Common myeloid progenitor, CD34-positive (primary cell): ENCODE data around the gene PTPRG.

Source experiments
- CTCF ChIA-PET: fragments of 350-600 bp; sonication (Branson Sonifier 250); formaldehyde crosslinking; loops from one replicate; lab custom pipeline; 2021; ENCODE audit warnings: antibody characterized with exemption; lab: Charles Lee
- POLR2A ChIA-PET: fragments of 350-600 bp; sonication (Branson Sonifier 250); formaldehyde crosslinking; loops from one replicate; lab custom pipeline; 2021; ENCODE audit warnings: antibody characterized with exemption; lab: Charles Lee
- DNase-seq, 3 donors: peaks; one replicate each; pipeline versions ENCODE4 v3.0.0 to v3.0.0-alpha.2; 2013
- H3K27ac ChIP-seq, 2 experiments: 1 replicate in 1 of 2; 2 replicates in 1 of 2; pipeline ENCODE4 v1.7.0; 2013; ENCODE audit warnings: inconsistent platforms in 2 of 2, low read length in 2 of 2, mild to moderate bottlenecking in 2 of 2, low read depth in 1 of 2, moderate library complexity in 1 of 2; ENCODE audit not compliant: severe bottlenecking in 2 of 2, insufficient read depth in 1 of 2, poor library complexity in 1 of 2
- H3K27me3 ChIP-seq, 5 experiments: replicated peaks in 2 of 5; 1 replicate in 3 of 5; 2 replicates in 2 of 5; pipeline versions ENCODE4 v1.6.1 to v1.7.0; 2013; ENCODE audit warnings: low read length in 4 of 5, mild to moderate bottlenecking in 2 of 5, moderate library complexity in 2 of 5, inconsistent platforms in 1 of 5; ENCODE audit not compliant: insufficient read depth in 5 of 5, control insufficient read depth in 4 of 5
- H3K36me3 ChIP-seq, 4 experiments: 1 replicate in 2 of 4; 2 replicates in 2 of 4; pipeline versions ENCODE4 v1.6.1 to v1.7.0; 2013; ENCODE audit warnings: low read length in 3 of 4, control low read depth in 1 of 4, mild to moderate bottlenecking in 1 of 4; ENCODE audit not compliant: control insufficient read depth in 4 of 4, insufficient read depth in 4 of 4
- H3K4me1 ChIP-seq, 4 experiments: 1 replicate in 3 of 4; 2 replicates in 1 of 4; pipeline versions ENCODE4 v1.6.1 to v1.7.1; 2013; ENCODE audit warnings: low read length in 3 of 4, mild to moderate bottlenecking in 3 of 4, control low read depth in 1 of 4, inconsistent platforms in 1 of 4, moderate library complexity in 1 of 4; ENCODE audit not compliant: control insufficient read depth in 4 of 4, insufficient read depth in 4 of 4; ENCODE audit errors: control extremely low read depth in 1 of 4
- H3K4me3 ChIP-seq, 7 experiments: 1 replicate in 4 of 7; 2 replicates in 3 of 7; pipeline versions ENCODE4 v1.5.1 to v1.7.0; 2013; ENCODE audit warnings: mild to moderate bottlenecking in 7 of 7, low read length in 6 of 7, moderate library complexity in 6 of 7, inconsistent platforms in 2 of 7, low read depth in 2 of 7, control low read depth in 1 of 7; ENCODE audit not compliant: insufficient read depth in 4 of 7, control insufficient read depth in 1 of 7; ENCODE audit errors: extremely low read depth in 1 of 7
- H3K9me3 ChIP-seq, 5 experiments: 1 replicate in 4 of 5; 2 replicates in 1 of 5; pipeline versions ENCODE4 v1.6.1 to v1.7.1; 2013; ENCODE audit warnings: low read length in 4 of 5, mild to moderate bottlenecking in 2 of 5, inconsistent platforms in 1 of 5, low read depth in 1 of 5, moderate library complexity in 1 of 5; ENCODE audit not compliant: control insufficient read depth in 4 of 5, insufficient read depth in 2 of 5; ENCODE audit errors: control extremely low read depth in 1 of 5
- WGBS: methylation state at CpG from one replicate; pipeline ENCODE4 v1.1.5; 2013; ENCODE audit not compliant: insufficient coverage; 5-methylcytosine and 5-hydroxymethylcytosine counted together

Gene PTPRG

GRCh38 chr3:62143843-62144450 lies 582.6 kb downstream of the PTPRG start:
- Histone ChIP-seq H3K4me3 (no peak overlapping the region), H3K36me3 (no peaks in the 10 kb centered on the region), H3K27ac (no peak overlapping the region), H3K4me1 (peaks cover 0 to 5% (median 1%) of the 10 kb centered on the region in 4 experiments), H3K27me3 (no peaks in the 10 kb centered on the region), H3K9me3 (no peaks in the 10 kb centered on the region)
- 100% methylated on average over 5 of the region's 6 CpGs for WGBS
- ChIA-PET POLR2A (interaction anchor here (0.6 kb wide), 1 partner anchor 21 kb away, joined by 3 read pairs; no protein-coding TSS in a partner anchor), CTCF (no interaction called here)
- DNase-seq: no peak

DNA sequence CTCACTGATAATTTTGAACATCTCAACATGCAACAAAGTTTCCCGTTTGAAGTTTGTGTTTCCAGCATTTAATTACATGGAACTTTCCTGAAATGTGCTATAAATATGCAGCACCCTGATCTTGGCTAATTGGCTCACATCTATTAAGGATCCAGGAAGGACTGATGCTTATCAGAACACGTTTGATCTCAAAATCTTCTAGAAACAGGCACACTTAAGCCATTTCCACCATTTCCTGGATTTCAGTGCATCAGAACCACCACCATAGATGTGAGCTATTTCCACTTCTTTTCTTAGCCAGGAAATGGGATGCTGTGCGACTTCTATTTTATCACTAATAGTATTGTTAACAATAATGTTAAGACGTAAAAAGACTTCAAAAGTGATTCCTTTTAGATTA lies 583.1 kb downstream of the PTPRG start:
- no peaks in the 10 kb centered on the region for H3K27me3 ChIP-seq
- WGBS: 0% methylated on average over 2 of the region's 4 CpGs
- ChIA-PET CTCF (no interaction called here), POLR2A (no interaction called here)
- peaks cover 0 to 5% (median 1%) of the 10 kb centered on the region in 4 experiments for H3K4me1 ChIP-seq
- H3K9me3 ChIP-seq: no peaks in the 10 kb centered on the region
- no peaks in the 10 kb centered on the region for H3K36me3 ChIP-seq
- H3K4me3 ChIP-seq: no peak overlapping the region
- DNase-seq: no peak
- no peak overlapping the region for H3K27ac ChIP-seq

DNA sequence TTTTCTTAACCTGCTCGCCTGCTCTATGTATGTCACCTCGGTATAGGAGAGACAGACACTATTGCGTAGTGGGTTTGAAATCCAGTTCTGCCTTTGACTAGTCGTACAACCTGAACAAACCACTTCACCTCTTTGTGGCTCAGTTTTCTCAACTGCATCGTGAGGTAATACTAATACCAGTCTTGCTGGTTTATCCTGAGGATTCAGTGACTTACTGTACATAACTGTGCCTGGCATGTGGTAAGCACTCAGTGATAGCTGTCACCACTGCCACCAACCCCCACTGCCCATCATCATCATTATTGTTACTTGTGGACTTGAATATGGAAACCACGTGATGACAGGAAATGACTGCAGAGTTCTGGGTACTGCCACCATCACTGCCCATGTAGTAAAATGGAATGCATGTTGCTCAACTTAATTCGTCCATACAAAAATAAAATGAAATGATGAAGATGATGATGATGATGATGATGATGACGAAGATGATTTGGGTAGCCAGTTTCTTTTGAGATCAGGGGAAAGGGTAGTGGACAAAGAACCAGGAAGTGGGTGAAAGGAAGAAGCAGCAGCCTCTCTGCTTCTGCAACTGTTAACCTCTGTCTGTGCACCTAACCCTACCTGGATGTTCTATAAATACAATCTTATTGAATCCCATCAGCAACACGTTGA lies 583.9 kb downstream of the PTPRG start:
- DNase-seq: no peak
- Histone ChIP-seq H3K27ac (no peak overlapping the region), H3K4me3 (no peak overlapping the region), H3K36me3 (no peaks in the 10 kb centered on the region), H3K27me3 (no peaks in the 10 kb centered on the region), H3K9me3 (no peaks in the 10 kb centered on the region), H3K4me1 (peaks cover 0 to 5% (median 1%) of the 10 kb centered on the region in 4 experiments)
- ChIA-PET POLR2A (no interaction called here), CTCF (no interaction called here)
- WGBS: 97% methylated on average over 6 of the region's 9 CpGs

DNA sequence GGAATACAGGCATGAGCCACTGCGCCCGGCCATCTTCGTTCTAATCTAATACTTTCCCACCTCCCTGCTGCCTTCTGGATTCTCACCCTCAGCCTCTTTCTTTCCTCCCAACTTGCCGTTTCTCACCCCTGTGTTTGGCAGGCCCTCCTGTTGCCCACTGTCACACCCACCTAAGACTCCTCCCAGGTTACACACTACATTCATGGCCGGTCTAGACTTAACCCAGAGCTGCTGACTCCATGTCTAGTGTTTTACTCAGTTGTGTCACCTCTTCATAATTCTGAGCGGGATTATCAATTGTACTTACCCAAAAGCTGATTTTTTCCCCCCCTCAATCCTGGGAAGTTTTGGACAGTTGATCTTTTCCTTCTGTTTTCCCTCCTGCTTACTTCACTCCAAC lies 588.2 kb downstream of the PTPRG start:
- Histone ChIP-seq H3K4me3 (no peak overlapping the region), H3K9me3 (no peaks in the 10 kb centered on the region), H3K36me3 (no peaks in the 10 kb centered on the region), H3K27ac (no peak overlapping the region), H3K4me1 (peaks cover 0 to 3% (median 1%) of the 10 kb centered on the region in 4 experiments), H3K27me3 (no peaks in the 10 kb centered on the region)
- POLR2A ChIA-PET: no interaction called here
- CTCF ChIA-PET: no interaction called here
- 96% methylated on average over 6 of the region's 6 CpGs for WGBS
- no peak for DNase-seq

- no peaks in the 10 kb centered on the region for H3K9me3 ChIP-seq
- CTCF ChIA-PET: no interaction called here
- H3K36me3 ChIP-seq: no peaks in the 10 kb centered on the region
- H3K4me1 ChIP-seq: peaks cover 0 to 1% (median 0%) of the 10 kb centered on the region in 4 experiments
- POLR2A ChIA-PET: no interaction called here
- no peak for DNase-seq
- WGBS: 96% methylated on average over 2 of the region's 2 CpGs
- no peak overlapping the region for H3K4me3 ChIP-seq
- H3K27ac ChIP-seq: no peak overlapping the region
- no peaks in the 10 kb centered on the region for H3K27me3 ChIP-seq
These were observed 588.6 kb downstream of the PTPRG start for GRCh38 chr3:62149962-62150361.

DNA sequence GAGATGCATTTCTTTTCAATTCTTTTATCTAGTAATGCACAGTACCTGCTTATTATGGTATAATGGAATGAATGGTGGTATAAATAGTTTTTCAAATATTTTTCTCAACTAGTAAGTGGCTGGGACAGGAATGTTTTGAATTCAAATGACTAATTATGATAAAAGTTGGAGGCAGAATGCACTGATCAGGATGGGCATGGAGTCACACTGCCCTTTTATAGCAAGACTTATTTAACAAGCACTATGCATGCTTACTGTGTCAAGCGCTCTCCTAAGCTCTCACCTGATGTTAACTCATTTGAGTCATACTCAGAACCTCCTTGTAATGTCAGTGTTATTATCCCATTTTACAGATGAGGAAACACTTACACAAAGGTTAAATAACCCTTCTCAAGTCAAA lies 590.2 kb downstream of the PTPRG start:
- H3K4me3 ChIP-seq: no peak overlapping the region
- no peaks in the 10 kb centered on the region for H3K4me1 ChIP-seq
- WGBS: 100% methylated on average over 1 of the region's 1 CpG
- H3K36me3 ChIP-seq: no peaks in the 10 kb centered on the region
- ChIA-PET CTCF (interaction anchor here (0.6 to 1.1 kb wide), 2 partner anchors 9 to 354 kb away, joined by 3 read pairs; no protein-coding TSS in a partner anchor), POLR2A (no interaction called here)
- no peak for DNase-seq
- no peaks in the 10 kb centered on the region for H3K27me3 ChIP-seq
- no peaks in the 10 kb centered on the region for H3K9me3 ChIP-seq
- no peak overlapping the region for H3K27ac ChIP-seq

GRCh38 chr3:62153231-62153630 lies 591.9 kb downstream of the PTPRG start:
- POLR2A ChIA-PET: no interaction called here
- H3K4me3 ChIP-seq: no peak overlapping the region
- no peak overlapping the region for H3K27ac ChIP-seq
- no peaks in the 10 kb centered on the region for H3K27me3 ChIP-seq
- H3K4me1 ChIP-seq: no peaks in the 10 kb centered on the region
- CTCF ChIA-PET: no interaction called here
- 57% methylated on average over 1 of the region's 1 CpG for WGBS
- DNase-seq: no peak
- peaks cover 0 to 1% (median 0%) of the 10 kb centered on the region in 5 experiments for H3K9me3 ChIP-seq
- no peaks in the 10 kb centered on the region for H3K36me3 ChIP-seq
